ENCODE data around the gene COQ2.
"Not testable (repeated sequence)": the region's sequence is repeated elsewhere in the genome, so short reads cannot be mapped to it uniquely, and the experiment has no call there.

DNA sequence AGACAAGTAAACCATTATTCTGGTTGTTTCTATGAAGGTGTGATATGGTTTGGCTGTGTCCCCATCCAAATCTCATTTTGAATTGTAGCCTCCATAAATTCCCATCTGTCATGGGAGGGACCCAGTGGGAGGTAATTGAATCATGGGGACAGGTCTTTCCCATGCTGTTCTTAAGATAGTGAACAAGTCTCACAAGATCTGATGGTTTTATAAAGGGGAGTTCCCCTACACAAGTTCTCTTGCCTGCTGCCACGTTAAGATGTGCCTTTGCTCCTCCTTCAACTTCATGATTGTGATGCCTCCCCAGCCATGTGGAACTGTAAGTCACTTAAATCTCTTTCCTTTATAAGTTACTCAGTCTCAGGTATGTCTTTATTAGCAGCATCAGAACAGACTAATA lies 3.8 kb upstream of the COQ2 start:
- TF ChIP-seq, protein P1, sequence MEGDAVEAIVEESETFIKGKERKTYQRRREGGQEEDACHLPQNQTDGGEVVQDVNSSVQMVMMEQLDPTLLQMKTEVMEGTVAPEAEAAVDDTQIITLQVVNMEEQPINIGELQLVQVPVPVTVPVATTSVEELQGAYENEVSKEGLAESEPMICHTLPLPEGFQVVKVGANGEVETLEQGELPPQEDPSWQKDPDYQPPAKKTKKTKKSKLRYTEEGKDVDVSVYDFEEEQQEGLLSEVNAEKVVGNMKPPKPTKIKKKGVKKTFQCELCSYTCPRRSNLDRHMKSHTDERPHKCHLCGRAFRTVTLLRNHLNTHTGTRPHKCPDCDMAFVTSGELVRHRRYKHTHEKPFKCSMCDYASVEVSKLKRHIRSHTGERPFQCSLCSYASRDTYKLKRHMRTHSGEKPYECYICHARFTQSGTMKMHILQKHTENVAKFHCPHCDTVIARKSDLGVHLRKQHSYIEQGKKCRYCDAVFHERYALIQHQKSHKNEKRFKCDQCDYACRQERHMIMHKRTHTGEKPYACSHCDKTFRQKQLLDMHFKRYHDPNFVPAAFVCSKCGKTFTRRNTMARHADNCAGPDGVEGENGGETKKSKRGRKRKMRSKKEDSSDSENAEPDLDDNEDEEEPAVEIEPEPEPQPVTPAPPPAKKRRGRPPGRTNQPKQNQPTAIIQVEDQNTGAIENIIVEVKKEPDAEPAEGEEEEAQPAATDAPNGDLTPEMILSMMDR (IDR thresholded peaks at IDR 0.05; ENCODE audit: low read depth, low read length, poor library complexity, severe bottlenecking): not testable (repeated sequence)
- TF ChIP-seq EZH2phosphoT487 (IDR thresholded peaks at IDR 0.05; ENCODE audit: borderline replicate concordance, low read length): not testable (repeated sequence)
